DOHH2 (cell line): ENCODE data around the gene TMEM184A.

Experiments used
- H3F3A ChIP-seq: fragments of 200-600 bp; sonication (generic), shearing (Covaris generic); 2 replicates; pipeline ENCODE4 v1.6.0; 2016; ENCODE audit warnings: antibody characterized with exemption, mild to moderate bottlenecking; ENCODE audit not compliant: control insufficient read depth, insufficient read depth
- H3K27ac ChIP-seq: fragments of 200-600 bp; sonication (generic); 2 replicates; pipeline ENCODE4 v1.5.1; 2014; ENCODE audit warnings: low read depth, mild to moderate bottlenecking, low read length, moderate library complexity
- H3K27me3 ChIP-seq: fragments of 200-600 bp; sonication (generic); 2 replicates; pipeline ENCODE4 v1.6.1; 2014; ENCODE audit warnings: mild to moderate bottlenecking, low read length, mixed read lengths; ENCODE audit not compliant: control insufficient read depth
- H3K36me3 ChIP-seq: fragments of 200-600 bp; sonication (generic); 2 replicates; pipeline ENCODE4 v1.6.1; 2014; ENCODE audit warnings: mild to moderate bottlenecking, low read length, moderate library complexity, mixed read lengths; ENCODE audit not compliant: control insufficient read depth
- H3K4me1 ChIP-seq: fragments of 200-600 bp; sonication (generic); 2 replicates; pipeline ENCODE4 v1.6.1; 2014; ENCODE audit warnings: mild to moderate bottlenecking, low read length, mixed read lengths; ENCODE audit not compliant: control insufficient read depth
- H3K4me2 ChIP-seq: fragments of 200-600 bp; sonication (generic); 2 replicates; pipeline ENCODE4 v1.6.0; 2014; ENCODE audit warnings: mild to moderate bottlenecking, low read length, moderate library complexity
- H3K4me3 ChIP-seq: fragments of 200-600 bp; sonication (generic); 2 replicates; pipeline ENCODE4 v1.5.1; 2014; ENCODE audit warnings: mild to moderate bottlenecking, low read length, mixed read lengths
- H3K79me2 ChIP-seq: fragments of 200-600 bp; sonication (generic); 2 replicates; pipeline ENCODE4 v1.6.1; 2014; ENCODE audit warnings: mild to moderate bottlenecking, low read length, mixed read lengths; ENCODE audit not compliant: control insufficient read depth
- H3K9me2 ChIP-seq: fragments of 200-600 bp; sonication (generic); replicated peaks from 2 replicates; pipeline ENCODE4 v1.6.1; 2014; ENCODE audit warnings: mild to moderate bottlenecking, low read length, mixed read lengths; ENCODE audit not compliant: control insufficient read depth
- H3K9me3 ChIP-seq: fragments of 200-600 bp; sonication (generic); 2 replicates; pipeline ENCODE4 v1.6.1; 2014; ENCODE audit warnings: antibody characterized with exemption, low read length, mixed read lengths; ENCODE audit not compliant: control insufficient read depth, insufficient read depth
- H4K20me1 ChIP-seq: fragments of 200-600 bp; sonication (generic); 2 replicates; pipeline ENCODE4 v1.6.0; 2014; ENCODE audit warnings: low read depth, mild to moderate bottlenecking, antibody characterized with exemption, low read length, moderate library complexity; ENCODE audit not compliant: control insufficient read depth, insufficient read depth
- CTCF ChIP-seq: fragments of 200-600 bp; sonication (generic); IDR thresholded peaks from one replicate; pipeline ENCODE4 v1.5.1; 2014; ENCODE audit warnings: antibody characterized with exemption, mild to moderate bottlenecking, low read depth, low read length; ENCODE audit not compliant: poor library complexity, severe bottlenecking
- EZH2phosphoT487 ChIP-seq: fragments of 200-600 bp; sonication (generic); IDR thresholded peaks from 2 replicates; pipeline ENCODE4 v1.6.1; 2017; ENCODE audit warnings: borderline replicate concordance, mild to moderate bottlenecking, antibody characterized with exemption, low read length, moderate library complexity, mixed read lengths

TMEM184A gene

GRCh38 chr7:1558841-1559625 lies 3.0 kb upstream of the TMEM184A start:
- TF ChIP-seq EZH2phosphoT487: no peak
- TF ChIP-seq CTCF: no peak
- Histone ChIP-seq H3K79me2 (no peaks in the 10 kb centered on the region), H3K9me2 (no peaks in the 10 kb centered on the region), H3F3A (no peaks in the 10 kb centered on the region), H3K4me3 (no peak overlapping the region), H4K20me1 (no peaks in the 10 kb centered on the region), H3K27ac (no peak overlapping the region), H3K4me2 (no peak overlapping the region), H3K27me3 (no peaks in the 10 kb centered on the region), H3K36me3 (no peaks in the 10 kb centered on the region), H3K4me1 (peaks cover 8% of the 10 kb centered on the region; the same call in 1 of the 2 replicates), H3K9me3 (no peaks in the 10 kb centered on the region)

- H3K4me2 ChIP-seq: no peak overlapping the region
- H4K20me1 ChIP-seq: no peaks in the 10 kb centered on the region
- TF ChIP-seq CTCF (peak; percentile 58), EZH2phosphoT487 (no peak)
- peaks cover 8% of the 10 kb centered on the region; the same call in 1 of the 2 replicates for H3K4me1 ChIP-seq
- H3F3A ChIP-seq: no peaks in the 10 kb centered on the region
- H3K9me2 ChIP-seq: no peaks in the 10 kb centered on the region
- no peaks in the 10 kb centered on the region for H3K79me2 ChIP-seq
- no peak overlapping the region for H3K27ac ChIP-seq
- no peak overlapping the region for H3K4me3 ChIP-seq
- no peaks in the 10 kb centered on the region for H3K27me3 ChIP-seq
- no peaks in the 10 kb centered on the region for H3K9me3 ChIP-seq
- no peaks in the 10 kb centered on the region for H3K36me3 ChIP-seq
Measured at GRCh38 chr7:1558181-1558811, 2.3 kb upstream of the TMEM184A start.

- H3K4me1 ChIP-seq: peaks cover 8% of the 10 kb centered on the region; the same call in 1 of the 2 replicates
- no peak overlapping the region for H3K4me2 ChIP-seq
- H3K36me3 ChIP-seq: no peaks in the 10 kb centered on the region
- H3K79me2 ChIP-seq: no peaks in the 10 kb centered on the region
- no peaks in the 10 kb centered on the region for H3K9me2 ChIP-seq
- no peak overlapping the region for H3K27ac ChIP-seq
- H3K27me3 ChIP-seq: no peaks in the 10 kb centered on the region
- H3K4me3 ChIP-seq: no peak overlapping the region
- no peak for TF ChIP-seq EZH2phosphoT487
- TF ChIP-seq CTCF: no peak
- H3K9me3 ChIP-seq: no peaks in the 10 kb centered on the region
- H4K20me1 ChIP-seq: no peaks in the 10 kb centered on the region
- H3F3A ChIP-seq: no peaks in the 10 kb centered on the region
Measured at GRCh38 chr7:1557771-1558170, 1.8 kb upstream of the TMEM184A start.
